Activated effector memory CD4-positive, alpha-beta T cell treated with Interleukin-2 at 50 U/mL for 16 hours (primary cell): Measurements from ENCODE around the gene TBC1D22B.
A peak's percentile ranks its signal among the peaks of the same experiment; 100 is the strongest.
"Not testable (repeated sequence)": the region's sequence is repeated elsewhere in the genome, so short reads cannot be mapped to it uniquely, and the experiment has no call there.

Source experiments
- DNase-seq: peaks from one replicate; pipeline ENCODE4 v3.0.0-alpha.2; 2020

Gene TBC1D22B

DNA sequence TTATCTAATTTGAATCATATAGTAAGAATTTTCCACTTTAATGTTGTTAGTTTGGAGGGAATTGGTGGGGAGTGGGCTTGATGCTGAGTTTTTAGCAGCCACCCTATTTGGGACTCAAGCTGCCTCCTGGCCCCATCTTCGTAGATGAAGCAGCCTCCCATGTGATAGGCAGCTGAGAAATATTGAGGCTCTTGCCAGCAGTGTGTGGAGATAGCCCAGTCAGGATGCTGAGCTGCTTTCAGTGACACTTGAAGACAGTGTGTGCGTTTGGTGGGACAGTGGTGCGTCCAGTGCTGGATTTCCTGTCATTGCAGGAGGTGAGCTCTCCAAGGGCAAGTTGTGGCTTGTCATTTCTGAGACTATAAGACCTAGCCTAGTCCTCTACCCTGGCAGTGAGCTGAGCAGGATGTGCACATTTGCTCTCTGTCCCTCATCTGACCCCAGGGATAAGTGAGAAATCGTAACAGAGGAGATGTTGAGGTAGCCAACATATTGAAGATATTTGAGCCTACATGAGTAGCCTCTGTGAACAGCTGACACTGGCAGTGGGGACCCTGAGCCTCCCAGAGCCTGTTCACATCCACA lies 48.4 kb downstream of the TBC1D22B start:
- DNase-seq: no peak

DNA sequence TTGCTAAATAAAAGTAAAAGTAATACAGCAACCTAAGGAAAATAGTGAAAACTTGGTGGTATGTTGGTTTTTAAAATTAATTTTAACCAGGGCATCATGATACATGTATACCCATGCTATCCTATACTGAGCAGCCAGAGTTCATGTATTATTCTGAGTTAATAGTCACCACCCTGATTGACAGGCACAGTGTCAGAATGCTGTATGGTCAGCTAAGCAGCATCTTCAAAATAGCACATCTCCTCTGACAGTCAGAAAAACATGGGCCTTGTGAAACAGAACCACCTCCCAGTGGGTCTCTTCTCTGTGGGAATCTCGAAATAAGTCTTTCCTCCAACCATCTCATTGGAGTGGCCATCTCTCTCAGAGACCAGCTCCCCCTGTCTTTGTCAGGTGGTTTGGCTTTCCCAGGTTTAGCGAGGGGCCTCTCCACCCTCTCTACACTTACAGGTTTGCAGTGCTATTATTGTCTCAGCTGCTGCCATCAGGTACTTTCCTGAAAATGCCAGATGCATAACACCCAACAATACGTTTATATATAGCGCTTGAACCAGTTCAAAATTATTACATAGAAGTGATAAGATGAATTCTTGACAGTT lies 49.2 kb downstream of the TBC1D22B start:
- no peak for DNase-seq

DNA sequence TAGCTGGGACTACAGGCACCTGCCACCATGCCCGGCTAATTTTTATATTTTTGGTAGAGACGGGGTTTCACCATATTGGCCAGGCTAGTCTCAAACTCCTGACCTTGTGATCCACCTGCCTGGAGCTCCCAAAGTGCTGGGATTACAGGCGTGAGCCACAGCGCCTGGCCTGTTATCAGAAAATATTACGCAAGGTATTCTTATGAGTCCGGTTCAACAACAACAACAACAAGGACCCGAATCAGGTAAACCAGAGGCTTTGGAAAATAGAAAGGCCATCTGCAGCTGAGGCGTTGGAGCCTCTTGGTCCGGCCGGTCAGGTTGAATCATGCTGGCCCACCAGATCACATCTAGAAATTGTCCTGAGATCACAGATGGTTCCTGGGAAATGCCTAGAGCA lies 49.9 kb downstream of the TBC1D22B start:
- DNase-seq: not testable (repeated sequence)

DNA sequence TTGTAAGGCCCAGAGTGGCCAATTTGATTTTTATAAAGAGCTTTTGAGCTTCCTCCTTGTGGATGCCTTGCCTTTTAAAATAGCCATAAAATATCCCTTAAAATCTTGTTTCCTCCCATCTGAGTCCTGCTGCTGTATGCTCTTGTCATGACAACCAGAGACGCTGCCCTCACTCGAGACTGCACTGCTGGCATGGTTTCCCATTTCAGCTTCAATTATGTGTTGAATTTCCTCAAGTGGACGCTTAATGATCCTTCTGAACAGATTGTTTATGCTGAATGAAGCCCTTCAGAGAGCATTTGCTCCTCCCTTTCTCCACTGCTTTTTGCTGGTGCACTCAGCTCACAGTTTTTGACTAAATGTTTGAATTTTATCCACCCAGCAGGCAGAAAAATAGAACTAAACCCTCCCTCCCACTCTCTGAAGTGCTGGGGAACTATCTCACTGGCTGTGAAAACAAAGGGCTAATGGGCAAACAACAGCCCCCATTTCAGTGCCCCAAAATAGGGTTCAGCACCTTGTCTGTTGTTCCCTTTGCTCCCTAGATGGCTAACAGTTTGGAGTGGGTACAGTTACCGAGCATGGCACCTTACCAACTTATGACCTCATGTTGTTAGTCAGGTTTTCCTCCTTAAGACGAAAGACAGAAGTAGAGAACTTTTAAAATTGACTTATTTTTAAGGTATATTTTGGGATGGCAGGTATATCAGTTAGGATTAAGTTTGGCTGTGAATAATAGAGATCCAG lies 50.7 kb downstream of the TBC1D22B start:
- no peak for DNase-seq

DNA sequence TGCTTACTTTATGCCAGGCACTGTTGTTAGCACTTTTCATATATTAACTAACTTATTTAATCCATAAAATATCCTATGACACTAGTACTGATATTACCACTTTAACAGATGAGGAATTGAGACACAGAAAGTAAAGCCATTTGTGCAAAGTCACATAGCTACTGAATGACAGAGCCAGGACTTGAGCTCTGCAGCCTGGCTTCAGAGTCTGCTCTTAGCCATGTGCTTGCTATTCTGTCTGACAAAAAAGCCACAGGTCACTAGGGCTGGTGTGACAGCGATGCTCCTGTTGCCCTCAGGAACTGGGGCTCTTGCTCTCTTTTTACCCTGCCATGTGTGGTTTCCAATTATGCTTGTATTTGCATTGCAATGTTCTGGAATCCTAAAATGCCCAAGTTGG lies 51.5 kb downstream of the TBC1D22B start:
- DNase-seq: no peak

DNA sequence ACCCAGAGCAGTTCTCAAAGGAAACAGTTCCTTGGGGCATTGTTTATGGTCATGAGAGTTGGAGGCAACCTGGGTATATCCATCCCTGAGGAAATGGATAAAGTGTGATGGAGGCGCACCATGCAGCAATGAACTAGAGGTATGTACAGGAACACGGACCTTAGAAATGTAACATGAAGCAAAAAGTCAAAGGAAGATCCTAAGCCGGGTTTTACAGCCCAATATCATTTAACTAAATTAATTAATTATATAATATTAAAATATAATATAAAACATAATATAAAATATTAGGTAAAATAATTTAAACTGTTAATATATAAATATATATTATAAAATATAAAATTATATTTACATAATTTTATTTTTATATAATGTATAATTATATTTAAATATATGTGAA lies 52.1 kb downstream of the TBC1D22B start:
- no peak for DNase-seq

DNA sequence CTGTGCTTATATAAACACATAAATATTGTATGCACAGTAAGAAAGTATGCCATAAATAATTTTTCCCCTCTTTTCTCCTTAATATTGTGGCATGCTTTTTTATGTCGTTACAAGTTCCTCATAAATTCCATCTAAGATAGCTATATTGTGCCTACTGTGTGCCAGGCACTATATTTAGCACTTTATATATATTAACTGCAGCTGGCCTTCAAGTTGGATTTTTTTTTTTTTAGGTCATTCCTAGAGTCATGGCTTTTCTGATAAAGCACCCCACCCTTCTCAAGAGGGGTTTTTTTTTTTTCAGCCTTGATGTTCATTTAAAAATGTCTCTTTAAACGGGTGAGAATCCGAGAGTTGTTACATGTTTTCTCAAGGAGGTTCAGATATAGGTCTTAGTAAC lies 53.4 kb downstream of the TBC1D22B start:
- no peak for DNase-seq

DNA sequence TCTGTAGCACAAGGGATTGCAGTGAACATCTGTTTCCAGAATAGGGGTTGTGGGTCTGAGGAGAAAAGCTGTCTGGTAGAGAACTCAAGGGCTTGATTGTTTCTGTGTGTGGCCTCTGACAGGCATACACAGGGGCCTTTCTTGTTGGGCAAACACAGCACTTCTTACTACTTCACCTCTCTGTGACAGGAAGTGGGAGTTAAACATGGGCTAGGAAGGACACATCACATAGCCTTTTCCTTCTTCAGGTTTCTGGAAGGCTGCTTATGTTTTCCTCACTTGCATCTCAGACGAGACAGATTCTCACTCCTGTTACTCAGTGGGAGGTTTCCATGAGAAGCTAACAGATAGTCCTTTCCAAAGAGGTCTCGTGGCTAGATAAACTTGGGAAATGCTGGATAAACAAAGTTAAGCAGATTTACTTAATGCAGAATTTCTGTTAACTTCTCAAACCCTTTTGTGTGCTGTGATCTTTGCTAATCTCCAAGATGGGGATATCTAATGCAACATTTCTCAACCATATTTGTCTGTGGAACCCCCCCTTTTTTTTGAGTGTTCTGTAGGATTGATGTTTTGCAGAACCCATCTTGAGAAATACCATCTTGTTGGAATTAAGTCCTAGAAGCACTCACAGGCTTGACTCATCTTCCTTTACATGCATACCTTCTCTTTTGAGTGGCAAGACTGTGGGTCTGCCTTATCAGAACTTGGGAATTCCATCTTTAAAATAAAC lies 54.3 kb downstream of the TBC1D22B start:
- DNase-seq: no peak

DNA sequence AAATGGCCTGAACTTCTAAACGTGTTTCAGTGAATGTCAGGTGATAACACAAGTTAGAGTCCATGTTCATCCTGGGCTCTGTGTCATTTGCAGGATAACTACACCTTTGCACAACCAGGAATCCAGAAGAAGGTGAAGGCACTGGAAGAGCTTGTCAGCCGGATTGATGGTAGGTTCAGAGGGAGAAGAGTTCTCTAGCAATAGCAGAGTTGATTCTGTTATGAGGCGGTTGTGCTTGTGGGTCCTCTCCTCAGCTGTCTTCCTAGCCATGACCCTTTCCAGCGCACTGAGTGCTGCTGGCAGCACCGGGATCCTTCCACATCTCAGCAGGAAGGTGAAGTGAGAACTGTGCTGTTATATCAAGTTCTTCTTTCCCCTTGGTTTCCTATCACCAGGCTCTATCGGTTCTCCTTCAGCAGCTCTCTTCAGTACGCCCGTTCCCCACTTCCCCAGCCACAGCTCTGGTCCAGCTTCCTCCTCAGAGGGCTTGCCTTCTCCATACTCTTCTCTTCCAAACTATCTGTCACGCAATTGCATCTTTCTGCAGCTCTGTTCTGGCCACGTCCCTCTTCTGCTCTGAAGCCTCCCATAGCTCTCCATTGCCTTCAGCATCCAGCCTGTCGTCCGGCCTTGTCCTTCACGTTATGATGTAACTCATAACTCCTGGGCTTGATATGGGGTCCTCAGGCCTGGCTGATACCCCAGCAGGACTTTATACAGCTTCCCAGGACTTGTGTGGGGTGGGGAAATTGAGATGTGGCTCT lies 56.3 kb downstream of the TBC1D22B start:
- DNase-seq: no peak

DNA sequence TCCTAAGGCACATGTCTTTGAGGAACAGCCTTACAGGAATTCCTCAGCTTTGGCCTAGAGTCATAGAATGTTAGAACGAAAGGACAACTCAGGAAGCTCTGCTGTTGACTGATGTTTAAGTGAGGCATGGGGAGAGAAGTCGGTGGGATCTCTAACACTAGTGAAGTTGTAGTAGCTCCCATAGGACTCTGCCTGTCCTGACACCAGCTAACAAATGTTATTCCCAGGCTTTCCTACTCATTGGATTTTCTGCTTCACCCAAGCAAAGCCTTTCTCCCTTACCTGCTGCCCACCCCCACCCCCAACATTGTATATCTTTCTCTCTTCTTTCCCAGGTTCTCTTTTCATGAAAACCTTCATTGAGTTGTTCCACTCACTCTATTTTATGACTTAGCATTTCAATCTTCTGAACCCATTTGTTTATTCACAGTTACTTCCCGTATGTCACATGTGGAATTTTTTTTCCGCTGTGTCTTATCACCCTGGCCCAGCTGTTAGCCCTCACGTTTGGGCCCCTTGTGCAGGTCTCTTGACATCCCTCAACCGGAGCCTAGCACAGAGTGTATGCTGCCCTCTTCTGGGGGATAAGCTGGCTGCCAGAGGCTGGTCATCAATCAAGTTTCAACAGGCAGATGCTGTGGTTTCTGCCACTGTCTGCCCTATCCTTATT lies 57.0 kb downstream of the TBC1D22B start:
- peak; percentile 8 for DNase-seq

DNA sequence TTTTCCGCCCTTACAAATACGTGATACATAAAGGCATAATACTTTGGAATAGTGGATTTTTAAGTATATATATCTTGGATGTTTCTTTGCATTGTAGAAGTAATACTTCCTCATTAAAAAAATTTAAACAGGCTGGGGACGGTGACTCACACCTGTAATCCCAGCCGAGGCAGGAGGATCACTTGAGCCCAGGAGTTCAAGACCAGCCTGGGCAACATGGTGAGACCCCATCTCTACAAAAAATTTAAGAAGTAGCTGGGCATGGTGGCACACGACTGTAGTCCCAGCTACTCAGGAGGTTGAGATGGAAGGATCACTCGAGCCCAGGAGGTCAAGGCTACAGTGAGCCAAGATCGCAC lies 57.6 kb downstream of the TBC1D22B start:
- no peak for DNase-seq

DNA sequence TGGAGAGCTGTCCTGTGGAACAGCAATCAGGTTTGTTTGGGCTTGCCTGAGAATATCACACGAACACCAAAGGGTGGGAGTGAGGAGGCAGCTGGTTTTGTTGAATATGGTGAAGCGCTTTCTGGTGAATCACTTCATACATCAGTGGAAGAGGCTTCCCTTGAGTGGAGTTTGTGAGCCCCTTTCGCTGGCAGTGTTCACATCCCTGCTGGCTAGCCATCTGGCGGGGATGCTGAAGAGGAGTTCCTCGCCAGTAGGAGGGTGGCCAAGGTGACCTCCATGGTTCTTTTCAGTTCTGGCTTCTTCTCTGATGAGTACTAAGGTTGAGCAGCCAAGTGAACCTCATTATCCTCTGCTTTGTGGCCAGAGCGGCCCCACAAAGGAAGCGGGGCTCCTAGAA lies 58.5 kb downstream of the TBC1D22B start:
- no peak for DNase-seq

DNA sequence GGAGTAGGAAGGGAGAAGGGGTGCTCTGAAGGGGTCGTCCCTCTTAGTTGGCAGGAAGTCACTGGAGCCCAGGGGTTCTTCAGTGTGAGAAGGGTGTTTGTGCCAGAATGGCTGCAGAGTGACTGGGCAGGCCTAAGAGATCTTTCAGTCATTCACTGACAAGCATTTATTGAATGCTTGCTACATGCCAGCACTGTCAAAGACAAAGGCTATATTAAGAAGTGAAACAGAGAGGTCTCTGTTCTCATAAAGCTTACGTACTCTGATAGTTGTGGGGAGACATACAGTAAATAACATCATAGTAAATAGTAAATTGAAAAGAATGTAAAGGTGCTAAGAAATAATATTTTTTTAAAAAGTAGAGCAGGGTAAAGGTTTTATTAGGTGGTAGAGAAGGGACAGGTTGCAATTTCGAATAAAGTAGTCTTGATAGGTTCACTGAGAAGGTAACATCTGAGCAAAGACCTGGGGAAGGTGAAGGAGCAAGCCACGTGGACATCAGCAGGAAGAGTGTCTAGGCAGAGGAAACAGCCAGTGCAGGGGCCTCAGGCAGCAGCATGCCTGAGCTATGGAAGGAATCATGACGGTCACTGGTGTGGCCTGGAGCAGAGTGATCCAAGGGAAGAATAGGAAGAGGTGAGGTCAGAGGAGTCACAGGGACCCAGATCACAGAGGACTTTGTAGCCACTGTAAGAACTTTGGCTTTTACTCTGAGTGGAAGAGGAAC lies 59.9 kb downstream of the TBC1D22B start:
- no peak for DNase-seq

DNA sequence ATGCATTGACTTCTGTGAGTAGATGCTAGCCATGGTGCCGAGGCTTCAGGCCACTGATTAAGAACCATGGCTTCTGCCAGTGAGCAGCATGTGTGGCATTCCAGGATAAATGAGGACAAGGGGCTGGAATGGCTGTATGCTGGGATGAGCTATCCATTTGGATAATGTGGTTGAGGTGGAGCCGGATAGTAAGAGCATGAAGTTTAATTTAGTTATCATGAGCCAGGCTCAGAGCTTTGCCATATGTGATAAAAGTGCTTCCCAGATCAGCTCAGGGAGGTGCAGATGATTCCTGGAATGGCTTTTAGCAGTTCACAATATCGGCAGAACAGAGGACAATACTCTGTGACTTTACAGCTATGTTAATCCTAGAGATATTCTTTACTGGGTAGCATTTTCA lies 61.6 kb downstream of the TBC1D22B start:
- DNase-seq: no peak

DNA sequence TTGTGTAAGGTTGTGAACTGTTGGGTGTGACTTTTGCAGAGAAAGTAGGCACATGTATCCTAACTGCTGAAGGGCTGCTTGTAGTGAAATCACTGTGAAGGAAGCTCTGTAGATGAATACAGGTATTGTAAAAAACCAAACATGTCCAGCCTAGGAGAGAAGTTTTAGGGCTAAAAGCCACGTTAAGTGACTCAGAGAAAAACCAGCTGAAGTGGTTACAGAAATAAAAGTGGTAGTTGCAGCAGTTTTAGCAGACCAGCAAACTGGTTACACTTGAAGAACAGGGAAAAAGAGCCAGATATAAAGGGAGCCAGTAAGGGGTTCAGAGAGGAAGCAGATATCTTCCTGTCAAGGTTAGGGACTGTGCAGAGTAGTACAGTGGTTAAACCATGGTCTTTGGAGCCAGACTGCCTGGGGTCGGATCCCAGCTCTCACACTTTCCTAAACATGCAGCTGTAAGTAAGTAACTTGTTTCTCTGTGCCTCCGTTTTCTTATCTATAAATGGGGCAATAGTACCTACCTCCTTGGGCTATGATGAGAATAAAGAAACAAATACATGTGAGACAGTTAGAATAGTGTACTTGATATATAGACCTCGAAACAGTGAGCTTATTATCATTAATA lies 62.4 kb downstream of the TBC1D22B start:
- DNase-seq: no peak

DNA sequence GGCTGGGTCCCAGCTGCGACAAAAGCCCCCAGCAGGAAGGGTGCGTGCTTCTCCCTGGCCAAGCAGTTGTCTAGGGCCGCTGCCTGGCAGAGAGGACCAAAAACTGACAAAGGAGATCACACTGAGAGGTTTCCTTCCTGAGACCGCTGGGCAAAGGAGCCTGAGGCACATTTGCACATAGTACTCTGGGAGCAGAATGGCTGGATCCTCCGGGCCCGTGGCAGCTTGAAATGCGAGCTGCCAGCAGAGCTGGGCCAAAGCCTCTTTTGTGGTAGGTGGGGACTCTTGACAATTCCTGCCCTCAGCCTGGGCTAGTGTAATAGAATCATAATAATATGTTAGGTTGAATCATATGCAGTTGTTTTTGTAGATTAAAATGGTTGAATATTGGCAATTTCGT lies 63.1 kb downstream of the TBC1D22B start:
- DNase-seq: no peak

DNA sequence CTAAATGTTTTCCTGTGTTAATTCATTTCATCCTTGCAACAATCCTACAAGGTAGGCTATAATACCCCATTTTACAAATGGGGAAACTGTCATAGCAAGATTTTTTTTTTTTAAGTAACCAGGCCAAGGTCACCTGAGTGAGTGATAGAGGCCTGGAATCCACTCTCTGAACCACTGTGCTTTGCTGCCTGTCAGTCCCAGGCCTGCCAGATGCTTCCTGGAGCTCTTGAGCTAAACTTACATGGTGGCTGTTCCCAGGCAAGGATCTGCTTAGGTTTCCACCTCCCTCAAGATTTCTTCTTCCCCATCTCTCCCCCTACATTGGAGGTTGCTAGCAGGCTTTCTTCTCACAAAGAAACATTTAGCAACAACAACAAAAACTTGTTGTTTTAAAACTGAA lies 63.5 kb downstream of the TBC1D22B start:
- DNase-seq: no peak

DNA sequence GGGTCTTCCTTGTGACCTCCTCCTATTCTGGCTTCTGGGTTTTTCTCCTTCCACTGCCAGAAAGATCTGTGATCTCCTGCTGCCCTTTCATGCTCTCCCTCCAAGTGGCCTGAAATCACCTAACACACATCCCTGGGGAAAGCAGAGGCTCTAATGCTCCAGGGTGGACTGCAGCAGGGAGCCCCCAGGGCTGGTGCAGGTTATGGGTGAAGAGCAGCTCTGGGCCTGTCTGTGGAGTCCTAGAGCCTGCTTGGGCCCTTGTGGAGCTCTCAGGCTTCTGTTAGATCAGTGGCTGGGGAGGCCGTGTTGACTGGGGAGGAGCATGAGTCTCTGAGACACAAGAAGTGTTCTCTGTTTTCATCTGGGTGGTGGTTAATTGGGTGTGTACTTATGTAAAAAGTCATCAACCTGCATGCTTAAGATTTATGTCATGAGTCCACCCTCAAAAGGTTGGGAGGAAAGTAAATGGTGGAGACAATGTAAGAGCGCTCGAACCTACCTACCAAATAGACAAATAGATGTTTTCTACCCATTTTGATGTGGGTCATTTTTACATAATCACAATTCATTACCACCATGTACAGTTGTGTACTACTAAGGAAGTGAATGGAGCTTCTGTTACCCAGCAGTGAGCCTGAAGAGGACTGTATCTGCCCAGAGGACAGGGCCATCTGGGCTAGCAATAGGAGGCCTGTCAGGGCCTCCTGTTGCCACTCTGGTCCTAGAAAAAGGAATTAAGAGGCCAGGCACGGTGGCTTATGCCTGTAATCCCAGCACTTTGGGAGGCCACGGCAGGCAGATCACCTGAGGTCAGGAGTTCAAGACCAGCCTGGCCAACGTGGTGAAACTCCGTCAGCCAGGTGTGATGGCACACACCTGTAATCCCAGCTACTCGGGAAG lies 64.2 kb downstream of the TBC1D22B start:
- no peak for DNase-seq

DNA sequence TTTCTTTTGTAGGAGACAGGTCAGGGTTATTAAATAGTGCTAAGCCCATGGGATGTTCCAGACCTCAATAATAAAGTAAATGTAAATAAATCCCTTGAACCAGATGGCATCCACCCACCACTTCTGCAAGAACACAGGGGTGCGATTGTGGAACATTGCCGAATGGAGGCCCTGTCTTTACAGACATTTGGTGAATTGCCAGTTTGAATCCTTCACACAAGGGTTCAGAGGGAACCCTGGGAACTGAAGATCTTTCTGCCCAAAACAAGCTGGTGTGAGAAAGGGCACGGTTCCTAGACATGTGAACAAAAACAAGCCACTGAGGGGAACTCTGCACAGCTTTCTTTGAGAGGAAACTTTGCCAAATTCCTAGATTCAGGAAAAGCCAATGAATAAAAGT lies 66.0 kb downstream of the TBC1D22B start:
- no peak for DNase-seq
